CD8-positive, alpha-beta memory T cell (primary cell): ENCODE measurements around the gene NFATC3. TPM values are rescaled to one million over a fixed set of nuclear protein-coding genes. Genes with fewer than 3 reads are reported as not detected.
"Not testable (repeated sequence)": the region's sequence is repeated elsewhere in the genome, so short reads cannot be mapped to it uniquely, and the experiment has no call there.

ENCODE experiments used
- CTCF ChIA-PET: fragments of 350-600 bp; sonication (Branson Sonifier 250); formaldehyde crosslinking; loops from one replicate; lab custom pipeline; 2021; ENCODE audit warnings: antibody characterized with exemption; lab: Charles Lee
- POLR2A ChIA-PET: fragments of 350-600 bp; sonication (Branson Sonifier 250); formaldehyde crosslinking; loops from one replicate; lab custom pipeline; 2021; ENCODE audit warnings: antibody characterized with exemption; lab: Charles Lee
- DNase-seq, 5 donors: peaks; one replicate each; pipeline versions ENCODE4 v3.0.0 to v3.0.0-alpha.2; 2020 to 2022; ENCODE audit warnings: mixed read lengths in 1 of 5
- H3K27ac ChIP-seq: one replicate; pipeline ENCODE4 v1.7.0; 2013; ENCODE audit warnings: low read depth, mild to moderate bottlenecking, low read length, moderate library complexity
- H3K27me3 ChIP-seq: 2 replicates; pipeline ENCODE4 v1.7.0; 2013; ENCODE audit warnings: low read length, mild to moderate bottlenecking; ENCODE audit not compliant: insufficient read depth, poor library complexity, severe bottlenecking
- H3K36me3 ChIP-seq: 2 replicates; pipeline ENCODE4 v1.7.0; 2013; ENCODE audit warnings: mild to moderate bottlenecking, low read length, moderate library complexity; ENCODE audit not compliant: insufficient read depth
- H3K4me1 ChIP-seq: 2 replicates; pipeline ENCODE4 v1.7.0; 2013; ENCODE audit warnings: mild to moderate bottlenecking, low read length, moderate library complexity; ENCODE audit not compliant: insufficient read depth
- H3K4me3 ChIP-seq: 2 replicates; pipeline ENCODE4 v1.7.0; 2013; ENCODE audit warnings: mild to moderate bottlenecking, low read length
- H3K9me3 ChIP-seq: 2 replicates; pipeline ENCODE4 v1.7.0; 2013; ENCODE audit warnings: mild to moderate bottlenecking, low read length
- H3K27ac Mint-ChIP-seq, 8 donors: one replicate each; pipeline ENCODE4 v1.8.0; 2020 to 2021; ENCODE audit warnings: mixed read lengths in 8 of 8, mild to moderate bottlenecking in 6 of 8, inconsistent platforms in 3 of 8, moderate library complexity in 3 of 8
- H3K27me3 Mint-ChIP-seq, 2 donors: one replicate each; pipeline ENCODE4 v1.8.0; 2020 to 2021; ENCODE audit warnings: mixed read lengths in 2 of 2, mild to moderate bottlenecking in 1 of 2, moderate library complexity in 1 of 2
- H3K36me3 Mint-ChIP-seq, 3 donors: one replicate each; pipeline ENCODE4 v1.8.0; 2020 to 2021; ENCODE audit warnings: mixed read lengths in 3 of 3, inconsistent platforms in 1 of 3, mild to moderate bottlenecking in 1 of 3
- H3K4me1 Mint-ChIP-seq, 3 donors: one replicate each; pipeline ENCODE4 v1.8.0; 2020 to 2021; ENCODE audit warnings: mixed read lengths in 3 of 3, inconsistent platforms in 1 of 3, mild to moderate bottlenecking in 1 of 3
- H3K4me3 Mint-ChIP-seq, 7 donors: one replicate each; pipeline ENCODE4 v1.8.0; 2020 to 2021; ENCODE audit warnings: mixed read lengths in 7 of 7, mild to moderate bottlenecking in 6 of 7, moderate library complexity in 4 of 7, inconsistent platforms in 2 of 7
- H3K9me3 Mint-ChIP-seq, 5 donors: one replicate each; pipeline ENCODE4 v1.8.0; 2020 to 2022; ENCODE audit warnings: mixed read lengths in 5 of 5, mild to moderate bottlenecking in 3 of 5, moderate library complexity in 2 of 5, inconsistent platforms in 1 of 5
- polyA plus RNA-seq: library from polyadenylated mRNA; unstranded; fragments of 300-500 nt; fragmentation: Illumina TruSeq; gene quantifications from one replicate; pipeline ENCODE4 v1.2.3, GENCODE V29; 2021
- total RNA-seq, 2 experiments: library from RNA; stranded (reverse); gene quantifications; one replicate each; pipeline ENCODE4 v1.2.3, GENCODE V29; 2021

Gene NFATC3
- total and polyA plus RNA-seq, 3 experiments from 2014 or later = 91.1 to 120 (median 95.9) TPM

DNA sequence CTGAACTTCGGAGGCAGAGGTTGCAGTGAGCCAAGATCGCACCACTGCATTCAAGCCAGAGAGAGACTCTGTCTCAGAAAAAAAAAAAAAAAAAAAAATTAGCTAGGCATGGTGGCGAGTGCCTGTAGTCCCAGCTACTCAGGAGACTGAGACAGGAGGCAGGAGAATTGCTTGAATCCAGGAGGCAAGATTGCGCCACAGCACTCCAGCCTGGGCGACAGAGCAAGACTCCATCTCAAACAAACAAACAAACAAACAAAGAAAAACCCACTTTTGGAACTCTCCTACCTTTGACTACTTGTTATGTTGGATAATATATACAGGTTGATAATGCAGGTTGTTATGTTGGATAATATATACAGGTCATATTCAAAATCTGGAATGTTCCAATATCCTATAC is 35.3 kb downstream of the NFATC3 start:
- H3K36me3 Mint-ChIP-seq = peaks cover 0 to 23% (median 11%) of the 10 kb centered on the region in 3 donors
- DNase-seq, H3K9me3 ChIP-seq, H3K9me3 Mint-ChIP-seq, H3K27ac ChIP-seq, POLR2A ChIA-PET, H3K27me3 Mint-ChIP-seq, H3K36me3 ChIP-seq, H3K27me3 ChIP-seq, H3K4me3 ChIP-seq: not testable (repeated sequence)
- peak overlapping the region in 6 of 8 donors; percentile 12 to 94 (median 32) for H3K27ac Mint-ChIP-seq
- peak overlapping the region in 4 of 7 donors; percentile 13 to 78 (median 30) for H3K4me3 Mint-ChIP-seq
- CTCF ChIA-PET = interaction anchor here (1.1 to 2.3 kb wide), 2 partner anchors 22 to 26 kb away, joined by 3 to 11 read pairs; no protein-coding TSS in a partner anchor
- peaks cover 75% of the 10 kb centered on the region for H3K4me1 ChIP-seq
- peaks cover 72 to 90% (median 77%) of the 10 kb centered on the region in 3 donors for H3K4me1 Mint-ChIP-seq

DNA sequence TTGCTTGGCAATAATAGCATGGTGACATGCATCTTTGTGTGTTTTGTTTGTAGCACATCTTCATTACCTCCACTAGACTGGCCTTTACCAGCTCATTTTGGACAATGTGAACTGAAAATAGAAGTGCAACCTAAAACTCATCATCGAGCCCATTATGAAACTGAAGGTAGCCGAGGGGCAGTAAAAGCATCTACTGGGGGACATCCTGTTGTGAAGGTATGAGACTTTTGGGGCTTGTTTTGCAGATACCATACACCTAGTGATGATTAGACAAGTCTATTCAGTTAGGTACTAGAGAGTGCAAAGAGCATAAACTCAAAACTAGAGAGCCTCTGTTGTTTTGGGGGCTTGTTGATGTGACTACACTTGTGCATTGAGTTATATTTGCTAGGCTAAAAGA is 41.2 kb downstream of the NFATC3 start:
- CTCF ChIA-PET = no interaction called here
- H3K4me1 ChIP-seq = peaks cover 41% of the 10 kb centered on the region
- Mint-ChIP-seq H3K36me3 (peaks cover 0 to 52% (median 15%) of the 10 kb centered on the region in 3 donors), H3K4me3 (peak overlapping the region in 1 of 7 donors; percentile 4), H3K27me3 (no peaks in the 10 kb centered on the region), H3K4me1 (peaks cover 62 to 82% (median 70%) of the 10 kb centered on the region in 3 donors), H3K9me3 (no peaks in the 10 kb centered on the region), H3K27ac (peak overlapping the region in 5 of 8 donors; percentile 18 to 77 (median 27))
- H3K27me3 ChIP-seq = no peaks in the 10 kb centered on the region
- peaks cover 10% of the 10 kb centered on the region for H3K36me3 ChIP-seq
- H3K4me3 ChIP-seq = no peak overlapping the region
- DNase-seq = no peak
- H3K27ac ChIP-seq = no peak overlapping the region
- POLR2A ChIA-PET = no interaction called here
- H3K9me3 ChIP-seq = no peaks in the 10 kb centered on the region

DNA sequence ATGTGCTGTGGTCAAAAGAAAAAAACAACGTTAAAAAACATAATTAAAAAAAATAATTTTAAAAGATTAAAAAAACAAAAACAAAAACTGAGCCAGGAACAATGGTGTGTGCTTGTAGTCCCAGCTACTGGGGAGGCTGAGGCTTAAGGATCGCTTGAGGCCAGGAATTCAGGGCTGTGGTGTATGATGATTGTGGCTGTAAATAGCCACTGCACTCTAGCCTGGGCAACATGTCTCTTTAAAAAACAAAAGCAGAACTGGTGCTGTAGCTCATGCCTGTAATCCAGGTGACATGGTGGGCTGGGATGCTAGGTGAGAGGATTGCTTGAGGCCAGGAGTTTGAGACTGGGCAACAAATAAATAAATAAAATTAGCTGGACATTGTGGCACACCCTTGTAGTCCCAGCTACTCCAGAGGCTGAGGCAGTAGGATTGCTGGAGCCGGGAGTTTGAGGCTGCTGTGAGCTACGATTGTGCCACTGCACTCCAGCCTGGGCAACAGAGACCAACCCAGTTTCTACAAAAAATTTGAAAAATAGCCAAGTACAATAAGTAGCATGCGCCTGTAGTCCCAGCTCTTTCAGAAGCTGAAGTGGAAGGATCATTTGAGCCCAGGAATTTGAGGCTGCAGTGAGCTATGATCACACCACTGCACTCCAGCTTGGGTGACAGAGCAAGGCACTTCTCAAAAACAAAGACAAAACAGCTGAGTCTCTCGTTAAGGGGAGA is 43.6 kb downstream of the NFATC3 start:
- H3K36me3 Mint-ChIP-seq = peaks cover 0 to 52% (median 8%) of the 10 kb centered on the region in 3 donors
- peaks cover 58 to 79% (median 76%) of the 10 kb centered on the region in 3 donors for H3K4me1 Mint-ChIP-seq
- H3K9me3 ChIP-seq = no peaks in the 10 kb centered on the region
- H3K4me3 Mint-ChIP-seq = peak overlapping the region in 1 of 7 donors; percentile 5
- peaks cover 38% of the 10 kb centered on the region for H3K4me1 ChIP-seq
- no peak overlapping the region for H3K27ac ChIP-seq
- peak overlapping the region; percentile 21 to 82 (median 72) for H3K27ac Mint-ChIP-seq
- H3K9me3 Mint-ChIP-seq = no peaks in the 10 kb centered on the region
- CTCF ChIA-PET = interaction anchor here (1.0 to 1.6 kb wide), 2 partner anchors 16 to 34 kb away, joined by 3 to 4 read pairs; no protein-coding TSS in a partner anchor
- H3K36me3 ChIP-seq = peaks cover 9% of the 10 kb centered on the region
- H3K27me3 Mint-ChIP-seq = no peaks in the 10 kb centered on the region
- no peak overlapping the region for H3K4me3 ChIP-seq
- DNase-seq = no peak
- H3K27me3 ChIP-seq = no peaks in the 10 kb centered on the region
- POLR2A ChIA-PET = interaction anchor here (1.2 kb wide), 1 partner anchor 12 kb away, joined by 9 read pairs; no protein-coding TSS in a partner anchor

DNA sequence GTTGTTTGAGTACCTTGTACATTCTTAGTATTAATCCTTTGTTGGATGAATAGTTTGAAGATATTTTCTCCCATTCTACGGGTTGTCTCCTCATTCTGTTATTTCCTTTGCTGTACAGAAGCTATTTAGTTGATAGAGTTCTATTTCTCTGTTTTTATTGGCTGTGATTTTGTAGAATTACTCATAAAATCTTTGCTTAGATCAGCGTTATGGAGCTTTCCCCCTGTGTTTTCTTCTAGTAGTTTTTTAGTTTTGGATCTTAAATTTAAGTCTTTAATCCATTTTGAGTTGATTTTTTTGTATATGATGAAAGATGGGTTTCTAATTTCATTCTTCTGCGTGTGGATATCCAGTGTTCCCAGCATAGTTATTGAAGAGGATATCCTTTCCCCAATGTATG is 45.4 kb downstream of the NFATC3 start:
- H3K27ac ChIP-seq = no peak overlapping the region
- H3K4me3 Mint-ChIP-seq = peak overlapping the region in 1 of 7 donors; percentile 6
- H3K27me3 ChIP-seq = no peaks in the 10 kb centered on the region
- peaks cover 9% of the 10 kb centered on the region for H3K36me3 ChIP-seq
- H3K9me3 ChIP-seq = no peaks in the 10 kb centered on the region
- H3K4me3 ChIP-seq = no peak overlapping the region
- peaks cover 0 to 56% (median 8%) of the 10 kb centered on the region in 3 donors for H3K36me3 Mint-ChIP-seq
- POLR2A ChIA-PET = no interaction called here
- H3K4me1 Mint-ChIP-seq = peaks cover 61 to 80% (median 77%) of the 10 kb centered on the region in 3 donors
- peak overlapping the region; percentile 60 to 93 (median 74) for H3K27ac Mint-ChIP-seq
- H3K27me3 Mint-ChIP-seq = no peaks in the 10 kb centered on the region
- DNase-seq = no peak
- H3K9me3 Mint-ChIP-seq = no peaks in the 10 kb centered on the region
- peaks cover 34% of the 10 kb centered on the region for H3K4me1 ChIP-seq
- CTCF ChIA-PET = interaction anchor here (1.7 kb wide), 1 partner anchor 47 kb away, joined by 3 read pairs; no protein-coding TSS in a partner anchor

DNA sequence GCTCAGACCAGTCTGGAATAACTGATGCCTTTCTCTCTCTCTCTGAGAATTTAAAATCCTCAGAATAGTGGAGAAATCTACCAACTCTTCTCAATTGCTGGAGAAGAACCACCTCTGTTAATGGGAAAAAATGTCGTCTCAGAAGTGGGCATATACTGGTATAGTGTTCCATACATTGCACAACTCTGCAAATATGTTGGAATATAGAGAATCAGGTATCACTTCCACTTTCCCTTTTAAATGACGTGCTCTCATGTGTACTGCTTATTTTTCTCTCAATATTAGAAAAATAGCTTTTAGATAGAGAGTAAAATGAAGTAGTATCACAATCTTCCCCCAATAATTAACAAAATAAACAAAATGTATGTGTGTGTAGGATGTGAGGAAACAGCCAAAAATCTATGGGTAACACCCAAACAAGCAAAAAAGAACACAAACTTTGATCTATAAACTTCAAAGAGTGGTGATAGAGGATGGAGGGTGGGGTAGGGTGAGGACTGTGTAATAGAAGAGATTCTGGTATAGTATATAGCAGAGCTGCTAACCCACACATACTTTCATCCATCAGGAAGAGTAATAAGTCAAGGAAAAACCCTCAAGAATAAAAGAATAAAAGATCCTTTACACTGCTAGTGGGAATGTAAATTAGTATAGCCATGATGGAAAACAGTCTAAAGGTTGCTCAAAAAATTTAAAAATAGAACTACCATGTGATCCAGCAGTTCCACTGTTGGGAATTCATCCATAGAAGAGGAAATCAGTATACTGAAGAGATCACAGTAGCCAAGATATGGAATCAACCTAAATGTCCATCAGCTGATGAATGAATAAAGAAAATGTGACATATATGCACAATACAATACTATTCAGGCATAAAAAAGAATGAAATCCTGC is 46.9 kb downstream of the NFATC3 start:
- H3K36me3 ChIP-seq = peaks cover 5% of the 10 kb centered on the region
- Mint-ChIP-seq H3K4me1 (peaks cover 56 to 76% (median 69%) of the 10 kb centered on the region in 3 donors), H3K4me3 (peak overlapping the region in 6 of 7 donors; percentile 4 to 64 (median 34)), H3K27me3 (no peaks in the 10 kb centered on the region), H3K9me3 (no peaks in the 10 kb centered on the region), H3K36me3 (peaks cover 0 to 56% (median 6%) of the 10 kb centered on the region in 3 donors), H3K27ac (peak overlapping the region; percentile 60 to 93 (median 72))
- no peak overlapping the region for H3K27ac ChIP-seq
- H3K27me3 ChIP-seq = no peaks in the 10 kb centered on the region
- ChIA-PET CTCF (interaction anchor here (1.1 to 1.7 kb wide), 3 partner anchors 14 to 46 kb away, joined by 3 to 4 read pairs (median 3); no protein-coding TSS in a partner anchor), POLR2A (no interaction called here)
- H3K9me3 ChIP-seq = no peaks in the 10 kb centered on the region
- peak in 2 of 5 donors; percentile 37 to 49 for DNase-seq
- no peak overlapping the region for H3K4me3 ChIP-seq
- peaks cover 30% of the 10 kb centered on the region for H3K4me1 ChIP-seq

DNA sequence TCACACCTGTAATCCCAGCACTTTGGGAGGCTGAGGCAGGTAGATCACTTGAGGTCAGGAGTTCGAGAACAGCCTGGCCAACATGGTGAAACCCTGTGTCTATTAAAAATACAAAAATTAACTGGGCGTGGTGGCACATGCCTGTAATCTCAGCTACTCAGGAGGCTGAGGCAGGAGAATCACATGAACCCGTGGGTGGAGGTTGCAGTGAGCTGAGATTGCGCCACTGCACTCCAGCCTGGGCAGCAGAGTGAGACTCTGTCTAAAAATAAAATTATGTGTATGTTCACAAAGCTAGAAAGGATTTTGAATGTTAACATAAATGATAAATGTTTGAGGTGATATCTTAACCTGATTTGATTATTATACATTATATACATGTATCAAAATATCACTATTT is 47.8 kb downstream of the NFATC3 start:
- peaks cover 48 to 66% (median 61%) of the 10 kb centered on the region in 3 donors for H3K4me1 Mint-ChIP-seq
- CTCF ChIA-PET = interaction anchor here (1.5 kb wide), 1 partner anchor 40 kb away, joined by 4 read pairs; no protein-coding TSS in a partner anchor

DNA sequence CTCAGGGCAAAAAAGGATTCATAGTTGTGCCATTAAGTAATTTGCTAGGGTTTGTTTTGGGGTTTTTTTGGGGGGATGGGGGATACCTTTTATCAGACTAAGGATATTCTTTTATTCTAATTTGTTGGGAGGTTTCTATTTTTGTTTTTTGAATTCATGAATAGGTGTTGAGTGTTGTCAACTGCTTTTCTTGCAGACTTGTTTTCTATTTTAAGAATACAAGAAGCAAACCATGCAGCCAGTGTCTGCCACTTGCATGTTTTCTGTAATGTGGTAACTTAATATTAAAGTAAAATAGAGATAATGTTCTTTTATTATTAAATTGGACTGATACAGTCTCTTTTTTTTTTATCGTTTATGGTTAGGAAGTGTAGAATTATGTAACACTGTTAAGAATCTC is 49.5 kb downstream of the NFATC3 start:
- no peaks in the 10 kb centered on the region for H3K27me3 ChIP-seq
- ChIA-PET POLR2A (no interaction called here), CTCF (no interaction called here)
- H3K4me1 ChIP-seq = peaks cover 24% of the 10 kb centered on the region
- H3K9me3 ChIP-seq = no peaks in the 10 kb centered on the region
- Mint-ChIP-seq H3K4me1 (peaks cover 46 to 62% (median 61%) of the 10 kb centered on the region in 3 donors), H3K4me3 (no peak overlapping the region), H3K27me3 (no peaks in the 10 kb centered on the region), H3K36me3 (peaks cover 0 to 58% (median 9%) of the 10 kb centered on the region in 3 donors), H3K27ac (peak overlapping the region in 7 of 8 donors; percentile 31 to 82 (median 53)), H3K9me3 (no peaks in the 10 kb centered on the region)
- H3K4me3 ChIP-seq = no peak overlapping the region
- H3K36me3 ChIP-seq = peaks cover 5% of the 10 kb centered on the region
- no peak overlapping the region for H3K27ac ChIP-seq
- no peak for DNase-seq

More for the DNA sequence above, 47.8 kb downstream of the NFATC3 start:
- H3K27ac Mint-ChIP-seq = peak overlapping the region in 4 of 8 donors; percentile 1 to 81 (median 51)
- H3K4me3 ChIP-seq, H3K27ac ChIP-seq, POLR2A ChIA-PET, H3K9me3 Mint-ChIP-seq, H3K27me3 Mint-ChIP-seq, H3K36me3 ChIP-seq, H3K27me3 ChIP-seq, H3K9me3 ChIP-seq, DNase-seq: not testable (repeated sequence)
- H3K4me3 Mint-ChIP-seq = peak overlapping the region in 1 of 7 donors; percentile 64
- peaks cover 30% of the 10 kb centered on the region for H3K4me1 ChIP-seq
- H3K36me3 Mint-ChIP-seq = peaks cover 0 to 51% (median 6%) of the 10 kb centered on the region in 3 donors
